DOHH2 (cell line): Measurements from ENCODE around the gene UBE2E1.

ENCODE experiments used
- H3F3A ChIP-seq: fragments of 200-600 bp; sonication (generic), shearing (Covaris generic); 2 replicates; pipeline ENCODE4 v1.6.0; 2016; ENCODE audit warnings: antibody characterized with exemption, mild to moderate bottlenecking; ENCODE audit not compliant: control insufficient read depth, insufficient read depth
- H3K27ac ChIP-seq: fragments of 200-600 bp; sonication (generic); 2 replicates; pipeline ENCODE4 v1.5.1; 2014; ENCODE audit warnings: low read depth, mild to moderate bottlenecking, low read length, moderate library complexity
- H3K27me3 ChIP-seq: fragments of 200-600 bp; sonication (generic); 2 replicates; pipeline ENCODE4 v1.6.1; 2014; ENCODE audit warnings: mild to moderate bottlenecking, low read length, mixed read lengths; ENCODE audit not compliant: control insufficient read depth
- H3K36me3 ChIP-seq: fragments of 200-600 bp; sonication (generic); 2 replicates; pipeline ENCODE4 v1.6.1; 2014; ENCODE audit warnings: mild to moderate bottlenecking, low read length, moderate library complexity, mixed read lengths; ENCODE audit not compliant: control insufficient read depth
- H3K4me1 ChIP-seq: fragments of 200-600 bp; sonication (generic); 2 replicates; pipeline ENCODE4 v1.6.1; 2014; ENCODE audit warnings: mild to moderate bottlenecking, low read length, mixed read lengths; ENCODE audit not compliant: control insufficient read depth
- H3K4me2 ChIP-seq: fragments of 200-600 bp; sonication (generic); 2 replicates; pipeline ENCODE4 v1.6.0; 2014; ENCODE audit warnings: mild to moderate bottlenecking, low read length, moderate library complexity
- H3K4me3 ChIP-seq: fragments of 200-600 bp; sonication (generic); 2 replicates; pipeline ENCODE4 v1.5.1; 2014; ENCODE audit warnings: mild to moderate bottlenecking, low read length, mixed read lengths
- H3K79me2 ChIP-seq: fragments of 200-600 bp; sonication (generic); 2 replicates; pipeline ENCODE4 v1.6.1; 2014; ENCODE audit warnings: mild to moderate bottlenecking, low read length, mixed read lengths; ENCODE audit not compliant: control insufficient read depth
- H3K9me2 ChIP-seq: fragments of 200-600 bp; sonication (generic); replicated peaks from 2 replicates; pipeline ENCODE4 v1.6.1; 2014; ENCODE audit warnings: mild to moderate bottlenecking, low read length, mixed read lengths; ENCODE audit not compliant: control insufficient read depth
- H3K9me3 ChIP-seq: fragments of 200-600 bp; sonication (generic); 2 replicates; pipeline ENCODE4 v1.6.1; 2014; ENCODE audit warnings: antibody characterized with exemption, low read length, mixed read lengths; ENCODE audit not compliant: control insufficient read depth, insufficient read depth
- H4K20me1 ChIP-seq: fragments of 200-600 bp; sonication (generic); 2 replicates; pipeline ENCODE4 v1.6.0; 2014; ENCODE audit warnings: low read depth, mild to moderate bottlenecking, antibody characterized with exemption, low read length, moderate library complexity; ENCODE audit not compliant: control insufficient read depth, insufficient read depth
- EZH2phosphoT487 ChIP-seq: fragments of 200-600 bp; sonication (generic); IDR thresholded peaks from 2 replicates; pipeline ENCODE4 v1.6.1; 2017; ENCODE audit warnings: borderline replicate concordance, mild to moderate bottlenecking, antibody characterized with exemption, low read length, moderate library complexity, mixed read lengths
- TF ChIP-seq, protein P1 (sequence below): fragments of 200-600 bp; sonication (generic); IDR thresholded peaks from one replicate; pipeline ENCODE4 v1.5.1; 2014; ENCODE audit warnings: antibody characterized with exemption, mild to moderate bottlenecking, low read depth, low read length; ENCODE audit not compliant: poor library complexity, severe bottlenecking

The UBE2E1 gene

DNA sequence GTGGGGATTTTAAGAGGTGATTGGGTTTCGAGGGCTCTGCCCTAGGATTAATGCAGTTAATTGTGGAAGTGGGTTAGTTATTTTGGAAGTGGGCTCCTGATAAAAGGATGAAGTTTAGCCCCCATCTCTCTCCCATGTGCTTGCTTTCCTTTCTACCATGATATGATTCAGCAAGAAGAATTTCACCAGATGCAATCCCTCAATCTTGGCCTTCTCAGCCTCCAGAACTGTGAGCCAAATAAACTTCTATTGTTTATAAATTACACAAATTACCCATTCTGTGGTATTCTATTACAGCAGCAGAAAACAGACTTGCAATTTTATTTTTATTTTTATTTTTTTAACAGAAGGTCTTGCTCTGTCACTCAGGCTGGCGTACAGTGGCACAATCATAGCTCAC lies 27.3 kb upstream of the UBE2E1 start:
- Histone ChIP-seq H3K9me3 (no peaks in the 10 kb centered on the region), H3K27ac (no peak overlapping the region), H3K4me3 (no peak overlapping the region), H3K27me3 (peaks cover 3% of the 10 kb centered on the region; the same call in 1 of the 2 replicates), H4K20me1 (no peaks in the 10 kb centered on the region), H3K9me2 (no peaks in the 10 kb centered on the region), H3K4me2 (no peak overlapping the region), H3K36me3 (no peaks in the 10 kb centered on the region), H3K79me2 (no peaks in the 10 kb centered on the region), H3K4me1 (peaks cover 8% of the 10 kb centered on the region), H3F3A (no peaks in the 10 kb centered on the region)
- no peak for TF ChIP-seq EZH2phosphoT487
- TF ChIP-seq, protein P1, sequence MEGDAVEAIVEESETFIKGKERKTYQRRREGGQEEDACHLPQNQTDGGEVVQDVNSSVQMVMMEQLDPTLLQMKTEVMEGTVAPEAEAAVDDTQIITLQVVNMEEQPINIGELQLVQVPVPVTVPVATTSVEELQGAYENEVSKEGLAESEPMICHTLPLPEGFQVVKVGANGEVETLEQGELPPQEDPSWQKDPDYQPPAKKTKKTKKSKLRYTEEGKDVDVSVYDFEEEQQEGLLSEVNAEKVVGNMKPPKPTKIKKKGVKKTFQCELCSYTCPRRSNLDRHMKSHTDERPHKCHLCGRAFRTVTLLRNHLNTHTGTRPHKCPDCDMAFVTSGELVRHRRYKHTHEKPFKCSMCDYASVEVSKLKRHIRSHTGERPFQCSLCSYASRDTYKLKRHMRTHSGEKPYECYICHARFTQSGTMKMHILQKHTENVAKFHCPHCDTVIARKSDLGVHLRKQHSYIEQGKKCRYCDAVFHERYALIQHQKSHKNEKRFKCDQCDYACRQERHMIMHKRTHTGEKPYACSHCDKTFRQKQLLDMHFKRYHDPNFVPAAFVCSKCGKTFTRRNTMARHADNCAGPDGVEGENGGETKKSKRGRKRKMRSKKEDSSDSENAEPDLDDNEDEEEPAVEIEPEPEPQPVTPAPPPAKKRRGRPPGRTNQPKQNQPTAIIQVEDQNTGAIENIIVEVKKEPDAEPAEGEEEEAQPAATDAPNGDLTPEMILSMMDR: no peak

DNA sequence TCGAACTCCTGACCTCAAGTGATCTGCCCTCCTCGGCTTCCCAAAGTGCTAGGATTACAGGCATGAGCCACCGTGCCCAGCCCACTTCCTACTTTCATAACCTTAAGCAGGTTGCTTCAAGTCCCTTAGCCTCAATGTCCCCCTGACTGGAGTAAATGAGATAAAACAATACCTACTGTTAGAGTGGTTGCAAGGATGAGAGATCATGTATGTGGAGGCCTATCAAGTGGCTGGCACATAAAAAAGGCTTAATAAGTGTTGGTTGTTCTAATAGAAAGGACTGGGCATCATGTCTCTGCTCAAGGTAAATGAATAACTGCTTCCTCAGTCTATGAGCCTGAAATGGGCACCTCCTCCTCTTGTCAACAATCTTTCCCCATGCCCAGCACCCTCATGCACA lies 25.9 kb upstream of the UBE2E1 start:
- Histone ChIP-seq H4K20me1 (no peaks in the 10 kb centered on the region), H3K9me3 (no peaks in the 10 kb centered on the region), H3K4me2 (no peak overlapping the region), H3F3A (no peaks in the 10 kb centered on the region), H3K27ac (no peak overlapping the region), H3K4me3 (no peak overlapping the region), H3K9me2 (no peaks in the 10 kb centered on the region), H3K27me3 (peaks cover 3% of the 10 kb centered on the region; the same call in 1 of the 2 replicates), H3K79me2 (no peaks in the 10 kb centered on the region), H3K36me3 (no peaks in the 10 kb centered on the region), H3K4me1 (peaks cover 8% of the 10 kb centered on the region)
- TF ChIP-seq, protein P1: no peak
- TF ChIP-seq EZH2phosphoT487: no peak

DNA sequence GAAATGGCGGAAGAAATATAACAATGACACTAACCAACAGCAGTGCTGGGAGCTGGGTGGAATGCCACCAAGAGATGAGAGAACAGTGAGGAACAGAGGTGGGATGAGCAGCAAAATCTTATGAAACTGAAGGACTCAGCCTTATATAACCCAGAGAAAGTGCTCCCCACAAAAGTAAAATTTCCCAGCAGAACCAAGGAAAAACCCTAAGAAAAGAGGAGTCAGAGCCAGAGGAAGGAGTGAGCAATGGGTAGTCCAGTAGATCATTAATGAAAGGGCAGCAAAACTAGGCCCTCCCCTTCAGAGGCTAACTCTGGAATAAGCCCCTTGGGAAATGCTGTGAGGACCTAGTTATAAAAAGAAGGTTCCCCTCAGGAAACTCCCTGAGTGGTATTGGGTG lies 24.7 kb upstream of the UBE2E1 start:
- Histone ChIP-seq H3K4me2 (no peak overlapping the region), H3K4me1 (peaks cover 8% of the 10 kb centered on the region), H3K9me2 (no peaks in the 10 kb centered on the region), H3K4me3 (no peak overlapping the region), H3K79me2 (no peaks in the 10 kb centered on the region), H3F3A (no peaks in the 10 kb centered on the region), H3K27me3 (peaks cover 8% of the 10 kb centered on the region), H4K20me1 (no peaks in the 10 kb centered on the region), H3K9me3 (no peaks in the 10 kb centered on the region), H3K27ac (no peak overlapping the region), H3K36me3 (no peaks in the 10 kb centered on the region)
- TF ChIP-seq, protein P1: no peak
- no peak for TF ChIP-seq EZH2phosphoT487
